ENCODE measurements around the gene PTPRE.

- TF ChIP-seq REST (IDR thresholded peaks at IDR 0.05; ENCODE audit: insufficient replicate concordance, low read depth): no peak
- no peak for TF ChIP-seq CTCF (IDR thresholded peaks at IDR 0.05; ENCODE audit: insufficient read depth, low read length)
- TF ChIP-seq POLR2AphosphoS5 (IDR thresholded peaks at IDR 0.05; ENCODE audit: low read depth): no peak
- TF ChIP-seq GABPA (IDR thresholded peaks at IDR 0.05; ENCODE audit: low read depth): no peak
- TF ChIP-seq SPI1 (IDR thresholded peaks at IDR 0.05; ENCODE audit: borderline replicate concordance, low read depth): no peak
Observed at GRCh38 chr10:127908959-127909267, 2.0 kb downstream of the PTPRE start.

Measured in HL-60 (cell line).